K562 (cell line): Measurements from ENCODE around the gene PSMB2. TPM values are rescaled to one million over a fixed set of nuclear protein-coding genes. Genes with fewer than 3 reads are reported as not detected.

ENCODE experiments used
- ATF4 ChIP-seq: fragments of 450-650 bp; formaldehyde crosslinking; IDR thresholded peaks from 2 replicates; pipeline ENCODE4 v1.4.0; 2022; ENCODE audit warnings: mild to moderate bottlenecking, moderate library complexity
- CHD7 ChIP-seq: fragments of 200-600 bp; sonication (generic); IDR thresholded peaks from one replicate; pipeline ENCODE4 v1.6.1; 2012; ENCODE audit warnings: mild to moderate bottlenecking, low read depth, low read length, inconsistent platforms
- CUX1 ChIP-seq: fragments of 200-800 bp; sonication (Bioruptor generic); IDR thresholded peaks from 2 replicates; pipeline ENCODE4 v1.6.1; 2016; ENCODE audit warnings: missing genetic modification characterization, missing compliant biosample characterization
- EP300 ChIP-seq: IDR thresholded peaks from 2 replicates; pipeline ENCODE4 v1.6.1; 2012; ENCODE audit warnings: low read length, improper control_type of control experiment
- ETS2 ChIP-seq: IDR thresholded peaks from 2 replicates; pipeline ENCODE4 v1.6.1; 2016; ENCODE audit warnings: borderline replicate concordance, missing genetic modification characterization, mild to moderate bottlenecking, moderate library complexity, missing compliant biosample characterization; ENCODE audit not compliant: poor library complexity, severe bottlenecking
- GTF2E2 ChIP-seq: fragments of 200-800 bp; sonication (Bioruptor generic); IDR thresholded peaks from 2 replicates; pipeline ENCODE4 v1.6.1; 2016; ENCODE audit warnings: missing genetic modification characterization, missing compliant biosample characterization
- LARP7 ChIP-seq: fragments of 450-650 bp; IDR thresholded peaks from 2 replicates; pipeline ENCODE4 v1.6.1; 2016
- POLR2B ChIP-seq: fragments of 450-650 bp; IDR thresholded peaks from 2 replicates; pipeline ENCODE4 v1.6.1; 2018; ENCODE audit warnings: low read depth; ENCODE audit not compliant: partially characterized antibody
- ZBTB8A ChIP-seq: fragments of 450-650 bp; IDR thresholded peaks from 2 replicates; pipeline ENCODE4 v1.6.1; 2018; ENCODE audit warnings: mild to moderate bottlenecking, moderate library complexity; ENCODE audit not compliant: partially characterized antibody
- polyA plus RNA-seq, 8 experiments: library from polyadenylated mRNA; depleted of rRNA in 4 of 8; stranded (reverse) in 5 of 8; unstranded in 3 of 8; fragments of >200 nt; fragmentation: Nextera tagmentation in 2 of 8; fragmentation: Illumina TruSeq in 1 of 8; extraction: Ambion mirVana in 2 of 8; extraction: Trizol in 1 of 8; gene quantifications; 2 replicates each; pipeline versions ENCODE4 v1.2.1 to v1.2.3, GENCODE V29; 2011 to 2014; ENCODE audit warnings: inconsistent platforms in 1 of 8, missing spikeins in 1 of 8
- total RNA-seq, 7 experiments: library from RNA; depleted of rRNA in 6 of 7; stranded (reverse); fragments of >200 nt in 6 of 7; fragmentation: Illumina TruSeq in 2 of 7; extraction: Trizol in 2 of 7; gene quantifications; 2 replicates each; pipeline versions ENCODE4 v1.2.1 to v1.2.3, GENCODE V29; 2011 to 2021; ENCODE audit warnings: low replicate concordance in 1 of 7

The PSMB2 gene
- total and polyA plus RNA-seq, 9 of the 15 experiments (the other 6 are each of a cell fraction or from before 2014, with no cell fraction given), result 71.7 to 543 (median 165) TPM

DNA sequence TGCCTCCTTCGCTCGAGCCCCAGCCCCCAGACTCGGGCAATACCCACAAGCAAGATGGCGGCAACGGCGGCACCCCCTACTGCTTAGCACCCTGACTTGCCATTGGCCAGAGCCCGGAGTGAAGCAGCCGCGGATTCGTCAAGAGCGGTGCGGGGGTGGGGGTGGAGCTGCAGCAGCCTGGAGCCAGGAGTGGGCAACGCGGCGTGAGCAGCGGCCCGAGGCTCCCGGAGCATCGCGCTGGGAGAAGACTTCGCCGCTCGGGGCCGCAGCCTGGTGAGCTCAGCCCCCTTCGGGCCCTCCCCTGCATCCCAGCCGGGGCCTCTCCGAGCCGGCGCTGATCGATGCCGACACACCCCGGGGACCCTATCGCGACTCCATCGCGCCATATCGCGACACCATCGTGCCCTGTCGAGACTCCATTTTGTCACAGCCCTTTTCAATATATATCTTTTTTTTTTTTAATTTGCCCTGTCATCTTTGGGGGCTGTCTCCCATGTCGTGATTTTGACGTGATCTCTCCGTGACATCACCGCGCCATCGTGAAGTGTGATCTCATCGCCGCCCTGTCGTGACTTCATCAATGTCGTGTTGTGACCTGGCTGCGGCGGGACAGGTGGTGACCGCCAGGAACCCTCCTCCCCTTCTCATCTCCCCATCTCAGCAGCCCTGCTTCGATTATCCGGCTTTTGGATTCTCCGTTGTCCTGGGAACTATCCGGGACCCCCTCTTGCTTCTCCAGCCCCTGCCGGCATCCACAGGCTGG lies 83.5 kb downstream of the PSMB2 start, which contains the start of gene NCDN (continued):
- no peak for TF ChIP-seq ATF4 (CRISPR knock-in tag)
- no peak for TF ChIP-seq CUX1 (CRISPR knock-in tag)
- no peak for TF ChIP-seq CHD7
- 0 out of 2 replicates have a peak, but pooled peaks have one; percentile 72 for TF ChIP-seq LARP7
- TF ChIP-seq POLR2B, result peak; percentile 39
- TF ChIP-seq ZBTB8A, result no peak
- peak; percentile 43 for TF ChIP-seq EP300
- no peak for TF ChIP-seq GTF2E2 (tag)
- TF ChIP-seq ETS2 (tag), result no peak
